Panc1 (cell line): ENCODE results near the gene CIB2. TPM values are rescaled to one million over a fixed set of nuclear protein-coding genes. Genes with fewer than 3 reads are reported as not detected.

ENCODE experiments used
- ATAC-seq: fragments of 200-7000 bp; cut with Tn5 transposase; 2 replicates; pipeline ENCODE4 v1.9.1; 2020; ENCODE audit warnings: mild to moderate bottlenecking, moderate library complexity
- BruUV-seq: library from RNA; stranded (reverse); fragments of 400-500 nt; replicated peaks from 2 replicates; lab custom pipeline; 2021; lab: Mats Ljungman, UMichigan
- CTCF ChIA-PET: fragments of 300-600 bp; sonication (Branson Sonifier 250); formaldehyde crosslinking; loops from one replicate; lab custom pipeline; 2022; ENCODE audit warnings: antibody characterized with exemption; lab: Charles Lee
- POLR2A ChIA-PET: fragments of 300-600 bp; sonication (Branson Sonifier 250); formaldehyde crosslinking; loops from one replicate; lab custom pipeline; 2022; ENCODE audit warnings: antibody characterized with exemption; lab: Charles Lee
- DNase-seq: peaks from one replicate; pipeline ENCODE4 v3.0.0-alpha.2; 2010; ENCODE audit warnings: low read depth, low spot score
- H3K27ac ChIP-seq: 2 replicates; pipeline ENCODE4 v1.5.1; 2011; ENCODE audit warnings: mild to moderate bottlenecking, low read length, inconsistent platforms
- H3K27me3 ChIP-seq: fragments of 200-500 bp; sonication (Bioruptor generic); 2 replicates; pipeline ENCODE4 v1.6.0; 2014; ENCODE audit warnings: low read length, inconsistent platforms; ENCODE audit not compliant: control insufficient read depth, insufficient read depth
- H3K36me3 ChIP-seq: fragments of 200-500 bp; sonication (Bioruptor generic); 2 replicates; pipeline ENCODE4 v1.5.1; 2014; ENCODE audit warnings: inconsistent platforms, mild to moderate bottlenecking, low read length, moderate library complexity; ENCODE audit not compliant: control insufficient read depth, insufficient read depth
- H3K4me1 ChIP-seq: 2 replicates; pipeline ENCODE4 v1.5.1; 2011; ENCODE audit warnings: inconsistent platforms, mild to moderate bottlenecking, low read length, moderate library complexity; ENCODE audit not compliant: control insufficient read depth, insufficient read depth
- H3K4me3 ChIP-seq, 2 experiments: 2 replicates each; pipeline ENCODE4 v1.5.1; 2011 to 2012; ENCODE audit warnings: low read depth in 2 of 2, low read length in 2 of 2, mild to moderate bottlenecking in 2 of 2, inconsistent platforms in 1 of 2, moderate library complexity in 1 of 2
- H3K9me3 ChIP-seq: fragments of 200-500 bp; sonication (Bioruptor generic); 2 replicates; pipeline ENCODE4 v1.5.1; 2014; ENCODE audit warnings: low read depth, mild to moderate bottlenecking, inconsistent platforms, low read length, moderate library complexity; ENCODE audit not compliant: control insufficient read depth, insufficient read depth
- CTCF ChIP-seq: fragments of 450-650 bp; IDR thresholded peaks from 2 replicates; pipeline ENCODE4 v1.5.1; 2017; ENCODE audit warnings: mild to moderate bottlenecking
- POLR2AphosphoS5 ChIP-seq: IDR thresholded peaks from 2 replicates; pipeline ENCODE4 v1.6.1; 2012; ENCODE audit warnings: mild to moderate bottlenecking, low read depth, low read length, moderate library complexity
- REST ChIP-seq, 2 experiments: IDR thresholded peaks; 2 replicates each; pipeline ENCODE4 v1.6.1; 2011 to 2012; ENCODE audit warnings: low read depth in 2 of 2, control low read depth in 1 of 2, low read length in 1 of 2, mild to moderate bottlenecking in 1 of 2, moderate library complexity in 1 of 2; ENCODE audit not compliant: insufficient read depth in 1 of 2
- SIN3A ChIP-seq: IDR thresholded peaks from 2 replicates; pipeline ENCODE4 v1.6.1; 2012; ENCODE audit warnings: low read depth, mild to moderate bottlenecking, low read length, moderate library complexity, borderline replicate concordance; ENCODE audit not compliant: insufficient read depth
- TCF7L2 ChIP-seq: IDR thresholded peaks from 2 replicates; pipeline ENCODE4 v1.6.1; 2011; ENCODE audit warnings: mild to moderate bottlenecking, low read depth, low read length, inconsistent platforms
- in situ Hi-C: cut with HindIII; loops from 2 replicates; pipeline ENCODE4 v1.10.0; 2016; ENCODE audit warnings: low sequenced_read_pairs, low pct_unique_long_range_greater_than_20kb
- intact Hi-C: fragments of 100-400 bp; cut with micrococcal nuclease; formaldehyde crosslinking; loops from one replicate; pipeline ENCODE4 v1.10.0; 2022; ENCODE audit not compliant: unreplicated experiment
- total RNA-seq: library from RNA; stranded (reverse); gene quantifications from one replicate; pipeline ENCODE4 v1.2.1, GENCODE V29; 2021; ENCODE audit not compliant: unreplicated experiment

CIB2 gene
- total RNA-seq, 1 experiment from 2014 or later, result 37.3 TPM

- H3K4me1 ChIP-seq, result peaks cover 13% of the 10 kb centered on the region
- H3K36me3 ChIP-seq, result no peaks in the 10 kb centered on the region; the same call in 1 of the 2 replicates
- POLR2A ChIA-PET, result no interaction called here
- BruUV-seq, result no TSS peak
- no peaks in the 10 kb centered on the region for H3K9me3 ChIP-seq
- H3K4me3 ChIP-seq, result no peak overlapping the region
- H3K27me3 ChIP-seq, result no peaks in the 10 kb centered on the region
- no peak for TF ChIP-seq CTCF
- TF ChIP-seq SIN3A, result no peak
- TF ChIP-seq REST (IDR thresholded peaks at IDR 0.05; ENCODE audit: insufficient read depth in 1 of 2, low read depth in 2 of 2, low read length in 1 of 2), result no peak
- TF ChIP-seq POLR2AphosphoS5, result no peak
- no peak for TF ChIP-seq TCF7L2
- no peak for ATAC-seq
- H3K27ac ChIP-seq, result no peak overlapping the region
- CTCF ChIA-PET, result no interaction called here
- in situ Hi-C loops (loop anchor here (25.0 kb wide), 1 partner anchor 115 kb away; the partner anchor contains the start of gene DNAJA4), intact Hi-C loops (no loop called here)
- no peak for DNase-seq
These were observed 16.3 kb upstream of the CIB2 start for GRCh38 chr15:78147566-78147965.

- ChIA-PET CTCF (no interaction called here), POLR2A (no interaction called here)
- Histone ChIP-seq H3K27me3 (no peaks in the 10 kb centered on the region), H3K4me1 (peaks cover 13% of the 10 kb centered on the region), H3K9me3 (no peaks in the 10 kb centered on the region), H3K27ac (no peak overlapping the region), H3K36me3 (no peaks in the 10 kb centered on the region; the same call in 1 of the 2 replicates), H3K4me3 (no peak overlapping the region)
- intact Hi-C loops, result no loop called here
- ATAC-seq (no peak), DNase-seq (no peak)
- in situ Hi-C loops, result loop anchor here (25.0 kb wide), 1 partner anchor 116 kb away; the partner anchor contains the start of gene DNAJA4
- no peak for TF ChIP-seq SIN3A
- no peak for TF ChIP-seq CTCF
- no peak for TF ChIP-seq TCF7L2
- TF ChIP-seq POLR2AphosphoS5, result no peak
- no peak for TF ChIP-seq REST (IDR thresholded peaks at IDR 0.05; ENCODE audit: insufficient read depth in 1 of 2, low read depth in 2 of 2, low read length in 1 of 2)
- no TSS peak for BruUV-seq
These were observed 15.3 kb upstream of the CIB2 start for GRCh38 chr15:78146425-78147154.
